GM19372 (cell line): Measurements from ENCODE around the gene PSORS1C2.
"Not testable (repeated sequence)": the region's sequence is repeated elsewhere in the genome, so short reads cannot be mapped to it uniquely, and the experiment has no call there.

Experiments
- ATAC-seq: cut with Tn5 transposase; IDR thresholded peaks from one replicate; pipeline ENCODE4 v1.9.1; 2021; ENCODE audit warnings: mild to moderate bottlenecking, low read depth, moderate library complexity; ENCODE audit not compliant: unreplicated experiment

The PSORS1C2 gene

DNA sequence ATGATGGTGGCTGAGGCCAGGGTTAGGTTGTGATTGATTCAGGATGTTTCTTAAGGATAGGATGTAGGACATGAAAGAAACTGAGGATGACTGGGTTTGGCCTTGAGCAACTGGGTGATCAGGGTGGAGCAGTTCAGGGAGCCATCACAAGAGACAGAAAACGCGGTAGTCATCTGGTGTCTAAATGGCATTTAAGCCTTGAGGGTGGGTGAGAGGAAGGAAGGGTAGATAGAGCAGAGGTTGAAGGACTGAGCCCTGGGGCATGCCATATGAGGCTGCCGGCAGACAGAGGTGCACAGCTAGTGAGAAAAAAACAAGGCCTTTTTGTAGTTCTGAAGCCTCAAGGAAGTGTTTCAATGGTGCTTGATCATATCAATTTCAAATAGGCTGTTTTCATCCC is 29.7 kb upstream of the PSORS1C2 start:
- no peak for ATAC-seq

DNA sequence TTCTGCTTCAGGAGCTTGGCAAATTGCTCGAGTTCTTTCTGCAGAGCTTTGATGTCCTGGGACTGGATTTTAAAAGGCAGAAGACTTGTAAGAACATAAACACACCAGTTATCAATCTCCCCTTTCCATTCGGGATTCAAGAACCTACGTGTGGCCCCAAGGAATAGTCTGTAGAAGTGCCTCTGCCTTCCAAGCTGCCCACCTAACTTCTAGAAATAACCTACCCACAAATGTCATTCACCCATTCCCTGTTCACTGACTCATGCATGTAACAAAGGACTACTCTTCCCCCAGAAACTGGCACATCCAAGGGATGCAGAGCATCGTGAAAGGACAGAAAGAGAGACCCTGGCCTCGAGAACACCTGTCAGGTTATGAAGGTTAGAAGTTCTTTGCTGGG is 27.1 kb upstream of the PSORS1C2 start:
- no peak for ATAC-seq

DNA sequence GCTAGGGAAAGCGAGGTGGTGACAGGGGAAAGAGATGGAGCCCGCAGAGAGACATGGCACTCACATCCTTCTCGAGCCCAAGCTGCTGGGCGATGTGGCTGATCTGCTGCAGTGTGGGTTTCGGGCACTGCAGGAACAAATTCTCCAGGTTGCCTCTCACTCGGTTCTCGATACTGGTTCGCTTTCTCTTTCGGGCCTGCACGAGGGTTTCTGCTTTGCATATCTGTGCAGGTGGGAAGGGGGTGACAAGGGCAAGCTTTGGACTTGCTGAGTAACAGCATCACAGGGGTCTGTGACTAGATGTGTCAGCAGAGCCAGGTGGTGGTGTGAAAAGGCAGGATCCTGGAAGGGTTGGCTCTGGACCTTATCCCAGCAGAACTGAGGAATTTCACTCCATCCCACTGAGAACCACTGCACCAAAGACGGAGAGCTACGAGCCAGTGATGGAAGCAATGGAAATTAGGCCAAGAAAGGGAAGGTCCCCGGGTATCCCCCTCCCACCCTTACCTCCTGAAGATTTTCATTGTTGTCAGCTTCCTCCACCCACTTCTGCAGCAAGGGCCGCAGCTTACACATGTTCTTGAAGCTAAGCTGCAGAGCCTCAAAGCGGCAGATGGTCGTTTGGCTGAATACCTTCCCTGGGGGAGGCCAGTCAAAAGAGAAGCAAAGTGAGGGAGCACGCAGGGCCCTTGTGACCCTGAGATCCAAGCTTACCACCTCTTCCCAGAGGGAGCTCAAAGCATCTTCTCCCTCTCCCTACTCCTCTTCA is 26.4 kb upstream of the PSORS1C2 start:
- ATAC-seq, result peak; percentile 68

DNA sequence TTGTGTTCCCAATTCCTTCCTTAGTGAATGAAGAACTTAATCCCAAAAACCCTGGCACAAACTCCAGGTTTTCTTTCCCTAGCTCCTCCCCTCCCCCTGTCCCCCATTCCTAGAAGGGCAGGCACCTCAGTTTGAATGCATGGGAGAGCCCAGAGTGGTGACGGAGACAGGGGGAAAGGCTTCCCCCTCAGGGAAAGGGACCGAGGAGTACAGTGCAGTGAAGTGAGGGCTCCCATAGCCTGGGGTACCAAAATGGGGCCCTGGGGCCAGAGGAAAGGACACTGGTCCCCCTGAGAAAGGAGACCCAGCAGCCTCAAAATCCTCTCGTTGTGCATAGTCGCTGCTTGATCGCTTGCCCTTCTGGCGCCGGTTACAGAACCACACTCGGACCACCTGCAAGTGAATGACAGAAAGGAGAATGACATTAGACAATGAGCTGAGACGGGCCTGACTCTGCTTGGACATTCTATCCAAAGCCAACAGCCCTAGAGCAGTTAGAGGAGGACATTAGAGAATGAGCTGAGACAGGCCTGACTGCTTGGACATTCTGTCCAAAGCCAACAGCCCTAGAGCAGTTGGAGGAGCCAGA is 25.7 kb upstream of the PSORS1C2 start:
- not testable (repeated sequence) for ATAC-seq

DNA sequence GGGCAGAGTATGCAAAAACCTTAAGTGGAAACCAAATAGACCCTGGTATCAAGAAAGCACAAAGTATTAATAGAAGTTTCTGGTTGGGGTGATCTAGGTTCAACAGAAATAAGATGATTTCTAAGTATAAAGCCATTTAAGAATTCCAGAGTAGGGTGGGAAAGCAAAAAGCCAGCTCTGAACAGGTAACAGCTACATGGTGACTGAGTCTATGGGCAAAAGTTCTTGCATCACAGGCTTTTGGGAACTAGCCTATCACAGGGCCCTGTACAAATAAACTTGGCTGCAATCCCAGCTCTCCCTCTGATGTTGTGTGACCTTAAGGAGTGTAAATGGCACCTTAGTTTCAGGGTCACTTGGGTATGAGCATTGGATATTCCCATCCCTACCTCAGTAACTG is 25.1 kb upstream of the PSORS1C2 start:
- ATAC-seq, result no peak

DNA sequence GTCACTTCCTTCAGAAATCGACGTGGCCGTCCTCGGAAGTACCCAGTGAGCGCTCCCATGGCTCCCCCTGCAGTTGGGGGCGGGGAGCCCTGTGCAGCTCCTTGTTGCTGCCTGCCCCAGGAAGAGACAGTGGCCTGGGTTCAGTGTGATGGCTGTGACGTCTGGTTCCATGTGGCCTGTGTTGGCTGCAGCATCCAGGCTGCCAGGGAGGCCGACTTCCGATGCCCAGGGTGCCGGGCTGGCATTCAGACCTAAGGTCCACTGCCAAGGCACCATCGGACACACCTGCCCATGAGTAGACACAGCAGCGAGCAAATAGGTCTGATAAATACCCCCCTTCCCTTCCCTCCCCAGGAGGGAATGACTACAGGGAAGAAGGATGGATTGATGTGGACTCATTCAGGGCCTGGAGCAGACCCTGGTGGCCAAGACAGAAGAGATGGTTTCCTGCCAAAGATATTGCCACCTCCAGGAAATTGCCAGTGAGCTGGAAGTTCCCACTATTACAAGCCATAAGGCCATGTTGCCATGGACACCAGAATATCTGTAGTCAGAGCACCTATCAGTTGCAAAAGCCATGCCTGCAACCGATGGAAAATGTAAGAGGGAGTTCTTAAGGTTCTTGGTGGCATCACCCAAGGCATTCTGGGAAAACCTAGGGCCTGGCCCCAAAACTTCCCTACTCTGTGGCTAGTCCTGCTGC is 23.7 kb upstream of the PSORS1C2 start:
- no peak for ATAC-seq

DNA sequence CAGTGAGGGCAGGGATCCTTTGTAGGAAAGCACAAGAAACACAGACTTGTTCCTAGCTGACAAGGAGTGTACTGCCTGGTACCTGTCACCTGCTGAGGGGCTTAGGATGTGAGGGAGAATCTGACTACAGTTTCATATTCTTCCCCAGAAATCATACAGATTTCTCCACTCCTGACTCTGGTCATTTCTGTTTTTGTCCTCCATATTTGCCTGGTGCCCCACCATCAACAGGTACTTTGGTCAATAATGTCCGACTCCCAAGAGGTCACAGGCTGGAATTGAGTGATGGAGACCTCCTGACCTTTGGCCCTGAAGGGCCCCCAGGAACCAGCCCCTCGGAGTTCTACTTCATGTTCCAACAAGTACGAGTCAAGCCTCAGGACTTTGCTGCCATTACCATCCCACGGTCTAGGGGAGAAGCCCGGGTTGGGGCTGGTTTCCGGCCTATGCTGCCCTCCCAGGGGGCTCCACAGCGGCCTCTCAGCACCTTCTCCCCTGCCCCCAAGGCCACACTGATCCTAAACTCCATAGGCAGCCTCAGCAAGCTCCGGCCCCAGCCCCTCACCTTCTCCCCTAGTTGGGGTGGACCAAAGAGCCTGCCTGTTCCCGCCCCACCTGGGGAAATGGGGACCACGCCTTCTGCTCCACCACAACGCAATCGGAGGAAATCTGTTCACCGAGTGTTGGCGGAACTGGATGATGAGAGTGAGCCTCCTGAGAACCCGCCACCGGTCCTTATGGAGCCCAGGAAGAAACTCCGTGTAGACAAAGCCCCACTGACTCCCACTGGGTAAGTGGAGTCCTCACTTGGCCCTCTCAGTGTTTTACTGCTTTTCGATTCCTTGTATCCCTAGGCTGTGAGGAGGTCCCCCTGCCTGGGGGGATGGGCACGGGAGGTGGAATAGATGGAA is 22.6 kb upstream of the PSORS1C2 start:
- no peak for ATAC-seq

DNA sequence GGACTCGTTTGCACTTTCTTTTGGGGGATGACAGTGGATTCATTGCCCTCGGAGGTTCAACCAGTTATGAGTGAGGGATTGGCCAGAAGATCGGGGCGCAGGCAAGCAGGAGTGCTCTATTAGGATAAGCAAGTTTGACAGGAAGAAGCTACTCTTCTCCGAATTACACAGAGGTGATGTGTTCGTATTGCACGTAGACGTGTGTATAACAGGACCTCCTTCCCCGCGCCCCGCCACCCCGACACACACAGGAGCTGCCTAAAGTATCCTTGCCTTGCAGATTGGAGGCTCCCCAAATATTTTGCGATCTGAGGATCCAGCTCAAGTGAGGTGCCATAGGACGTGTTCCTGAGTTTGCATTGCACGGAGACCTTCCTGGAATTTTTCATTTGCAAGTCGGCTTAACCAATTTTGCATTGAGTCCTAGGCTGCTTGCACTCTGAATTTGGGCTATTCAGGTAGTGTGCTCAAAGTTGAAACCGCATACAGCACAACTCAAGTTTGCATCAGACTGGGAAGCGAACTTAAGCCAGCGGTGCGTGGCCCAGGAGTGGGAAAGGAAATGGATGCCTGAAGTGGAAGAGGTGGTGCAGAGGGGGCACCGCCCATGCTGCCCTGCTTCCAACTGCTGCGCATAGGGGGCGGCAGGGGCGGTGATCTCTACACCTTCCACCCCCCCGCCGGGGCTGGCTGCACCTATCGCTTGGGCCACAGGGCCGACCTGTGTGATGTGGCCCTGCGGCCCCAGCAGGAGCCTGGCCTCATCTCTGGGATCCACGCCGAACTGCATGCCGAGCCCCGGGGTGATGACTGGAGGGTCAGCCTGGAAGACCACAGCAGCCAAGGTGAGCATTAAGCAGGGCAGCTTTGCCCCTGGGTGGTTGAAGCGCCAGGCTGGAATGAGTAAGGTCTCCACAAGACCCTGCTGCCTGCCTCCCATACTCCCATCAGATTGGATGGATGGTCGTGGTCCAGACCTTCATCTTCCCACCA is 20.3 kb upstream of the PSORS1C2 start:
- ATAC-seq, result no peak

DNA sequence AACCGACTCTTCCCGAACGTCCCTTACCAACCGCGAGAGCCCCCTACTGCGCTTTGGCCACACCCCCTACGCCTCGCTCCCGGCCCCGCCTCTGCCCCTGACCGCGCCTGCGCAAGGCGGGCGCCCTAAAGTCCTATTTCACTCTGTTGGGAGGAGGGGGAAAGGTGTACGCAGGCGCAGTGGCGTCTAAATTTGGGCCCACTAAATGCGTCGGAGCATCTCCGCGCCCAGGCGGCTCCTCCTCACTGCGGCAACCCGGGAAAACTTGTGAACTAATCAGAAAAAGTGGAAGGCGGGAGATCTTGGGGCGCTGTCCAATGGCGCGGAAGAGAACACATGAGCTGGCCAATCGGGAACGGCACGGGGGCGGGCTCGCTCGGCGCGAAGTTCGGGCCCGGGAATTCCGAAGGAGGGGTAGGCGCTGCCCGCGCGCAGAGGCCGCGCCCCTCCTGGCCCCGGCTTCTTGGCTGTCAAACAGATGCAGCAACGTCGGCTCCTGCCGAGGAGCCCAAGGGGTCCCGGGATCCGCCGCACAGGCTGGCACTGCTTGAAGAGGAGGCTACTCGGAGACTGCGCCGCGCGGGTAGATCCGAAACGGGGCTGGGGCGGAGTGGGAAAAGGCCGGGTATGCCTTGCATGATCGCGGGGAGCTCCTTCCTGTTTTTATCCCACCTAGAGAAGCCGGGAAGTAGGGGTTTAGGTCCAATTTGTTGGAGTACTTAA is 19.4 kb upstream of the PSORS1C2 start, which contains the start of gene TCF19:
Gene TCF19, plus strand, starts transcription at position 450 of the 723 bp plus-strand sequence. CDS start 881 bp downstream, outside the sequence.
- peak; percentile 93 for ATAC-seq

DNA sequence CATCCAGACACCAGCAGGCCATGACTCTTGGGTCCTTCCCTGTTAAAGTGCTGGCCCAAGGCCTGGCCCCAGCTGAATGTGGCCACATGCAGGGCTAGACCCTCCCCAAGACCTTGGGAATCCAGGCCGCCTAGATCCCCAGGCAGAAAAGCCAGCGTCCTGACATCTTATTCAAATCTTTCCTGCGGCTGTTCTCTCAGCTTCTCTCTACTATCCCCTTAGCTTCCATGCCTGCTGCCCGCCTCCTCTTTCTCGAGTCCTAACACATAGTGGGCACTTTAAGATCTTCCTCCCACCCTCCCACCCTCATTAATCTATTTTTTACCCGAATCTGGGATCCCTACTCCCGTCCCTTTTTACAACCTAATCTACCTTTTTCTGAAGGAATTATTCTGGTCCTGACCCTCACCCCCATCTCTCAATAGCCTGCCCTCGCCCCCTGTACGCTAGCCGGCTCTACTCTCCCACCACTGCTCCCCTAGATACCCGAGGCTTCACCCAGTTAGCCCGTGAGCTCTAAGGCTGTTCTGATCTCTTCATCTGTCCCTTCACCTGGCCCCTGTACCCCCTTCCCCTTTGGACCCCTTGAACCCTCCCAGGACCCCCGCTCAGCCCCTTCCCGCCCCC is 18.8 kb upstream of the PSORS1C2 start, which contains the start of gene CCHCR1:
Gene CCHCR1, minus strand, starts transcription at position 290 of the 627 bp plus-strand sequence. Its CDS starts 202 bp downstream, at position 88.
- ATAC-seq, result no peak

DNA sequence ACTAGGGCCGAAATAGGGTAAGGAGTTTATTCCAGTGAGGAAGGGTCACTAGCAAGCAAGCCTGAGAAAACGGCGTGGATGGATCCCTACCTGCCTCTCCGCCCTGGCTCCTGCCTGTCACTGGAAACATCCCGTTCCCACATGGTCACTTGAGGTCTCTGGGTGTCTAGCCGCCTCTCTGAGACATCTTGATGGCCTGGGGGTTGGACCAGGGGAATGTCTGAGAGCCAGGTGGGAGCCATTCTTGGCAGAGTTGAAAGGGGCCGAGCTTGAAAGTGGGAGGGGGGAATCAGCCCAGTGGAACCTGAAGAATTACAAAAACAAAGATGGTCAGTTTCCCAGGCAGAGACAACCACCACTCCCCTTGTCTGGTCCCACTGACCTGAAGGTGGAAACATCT is 17.8 kb upstream of the PSORS1C2 start:
- ATAC-seq, result no peak

DNA sequence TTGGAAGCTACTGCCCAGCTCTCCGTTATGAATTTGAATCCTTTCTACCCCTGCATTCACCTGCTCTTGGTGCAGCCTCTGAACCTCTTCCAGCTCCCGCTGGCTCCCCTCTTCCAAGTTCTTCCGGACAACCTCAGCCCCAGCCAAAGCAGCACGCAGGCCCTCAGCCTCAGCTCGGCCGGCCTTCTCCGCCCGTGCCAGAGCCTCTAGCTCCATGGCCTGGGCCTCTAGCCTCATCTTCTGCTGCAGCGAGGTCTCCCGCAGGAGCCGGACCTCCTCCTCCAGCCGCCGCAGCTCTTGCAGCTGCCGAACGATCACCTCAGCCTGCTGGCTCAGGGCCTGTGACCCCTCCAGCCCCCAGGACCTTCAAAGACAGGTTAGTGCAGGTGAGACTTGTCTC is 15.6 kb upstream of the PSORS1C2 start:
- ATAC-seq, result no peak

DNA sequence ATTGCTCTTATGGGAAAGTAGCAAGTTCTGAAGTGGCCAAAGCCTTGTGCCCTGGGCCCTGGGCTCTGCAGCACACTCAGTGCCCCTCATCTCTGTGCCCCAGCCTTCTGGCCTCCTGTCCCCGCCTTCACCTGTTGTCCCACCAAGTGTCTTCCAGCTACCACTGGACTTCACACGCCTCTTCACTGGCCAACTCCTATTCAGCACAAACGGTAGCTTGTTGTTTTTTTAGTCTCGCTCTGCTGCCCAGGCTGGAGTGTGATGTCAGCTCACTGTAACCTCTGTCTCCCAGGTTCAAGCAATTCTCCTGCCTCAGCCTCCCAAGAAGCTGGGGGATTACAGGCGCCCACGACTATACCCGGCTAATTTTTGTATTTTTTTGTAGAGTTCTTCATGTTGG is 13.9 kb upstream of the PSORS1C2 start:
- no peak for ATAC-seq

DNA sequence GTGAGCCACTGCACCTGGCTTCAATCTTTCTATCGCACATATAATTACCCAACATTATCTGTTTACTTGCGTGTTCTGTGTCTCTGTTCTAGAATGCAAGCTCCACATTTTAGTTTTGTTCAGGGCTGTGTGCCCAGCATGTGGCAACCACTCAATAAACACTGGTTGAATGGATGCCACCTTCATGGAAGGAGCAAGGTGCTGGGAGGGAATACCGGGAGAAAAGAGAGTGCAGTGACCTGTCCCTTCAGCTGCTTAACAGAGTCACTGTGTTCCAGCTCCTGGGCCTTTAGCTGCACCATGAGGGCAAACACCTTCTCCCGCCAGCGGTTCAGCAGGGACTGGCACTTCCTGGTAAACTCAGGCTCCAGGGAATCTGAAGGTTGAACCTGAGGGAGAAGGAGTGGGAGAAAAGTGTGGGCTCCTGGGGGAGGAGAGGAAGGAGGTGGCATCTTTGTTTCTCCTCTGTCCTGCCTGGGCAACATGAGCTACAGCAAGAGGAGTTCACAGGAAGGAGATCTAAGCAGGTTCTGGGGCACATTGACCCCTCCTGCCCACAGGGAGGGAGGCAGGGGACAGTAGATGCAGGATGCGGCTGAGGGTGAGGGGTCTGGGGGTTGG is 11.1 kb upstream of the PSORS1C2 start:
- no peak for ATAC-seq

DNA sequence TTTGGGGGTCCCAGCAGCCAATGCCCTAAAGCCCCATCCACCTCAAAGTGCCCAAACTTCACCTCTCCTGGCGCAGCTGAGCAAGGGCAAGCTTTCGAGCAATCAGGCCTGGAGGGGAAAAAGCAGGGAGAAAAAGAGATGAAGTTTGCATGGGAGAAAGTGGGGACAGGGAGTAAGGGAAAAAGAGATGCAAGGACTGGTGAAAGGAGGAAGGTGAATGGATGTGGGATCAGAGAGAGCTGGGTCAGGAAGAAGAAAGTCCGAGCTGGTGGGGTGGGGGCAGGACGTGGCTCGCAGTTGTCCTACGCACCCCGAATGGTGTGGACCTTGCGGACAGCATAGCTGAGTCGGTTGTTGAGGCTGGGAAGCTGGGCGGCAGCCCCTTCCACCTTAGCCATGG is 6.5 kb upstream of the PSORS1C2 start:
- no peak for ATAC-seq

DNA sequence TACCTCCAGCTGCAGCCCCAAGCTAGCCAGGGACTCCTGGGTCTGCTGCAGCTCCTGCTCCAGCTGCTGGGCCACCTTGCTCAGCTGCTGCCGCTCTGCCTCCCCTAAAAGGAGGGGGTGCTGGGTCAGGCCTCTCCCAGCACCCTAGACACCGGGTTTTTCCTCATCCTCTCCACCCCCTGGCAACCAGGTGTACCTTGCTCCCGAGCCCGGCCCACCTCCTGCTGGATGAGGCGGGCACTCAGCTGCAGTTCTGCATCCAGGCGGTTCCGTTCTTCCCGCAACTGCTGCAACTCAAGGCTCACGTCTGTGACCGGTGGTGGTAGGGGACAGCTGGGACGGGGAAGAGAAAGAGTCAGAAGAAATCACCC is 6.1 kb upstream of the PSORS1C2 start:
- no peak for ATAC-seq

DNA sequence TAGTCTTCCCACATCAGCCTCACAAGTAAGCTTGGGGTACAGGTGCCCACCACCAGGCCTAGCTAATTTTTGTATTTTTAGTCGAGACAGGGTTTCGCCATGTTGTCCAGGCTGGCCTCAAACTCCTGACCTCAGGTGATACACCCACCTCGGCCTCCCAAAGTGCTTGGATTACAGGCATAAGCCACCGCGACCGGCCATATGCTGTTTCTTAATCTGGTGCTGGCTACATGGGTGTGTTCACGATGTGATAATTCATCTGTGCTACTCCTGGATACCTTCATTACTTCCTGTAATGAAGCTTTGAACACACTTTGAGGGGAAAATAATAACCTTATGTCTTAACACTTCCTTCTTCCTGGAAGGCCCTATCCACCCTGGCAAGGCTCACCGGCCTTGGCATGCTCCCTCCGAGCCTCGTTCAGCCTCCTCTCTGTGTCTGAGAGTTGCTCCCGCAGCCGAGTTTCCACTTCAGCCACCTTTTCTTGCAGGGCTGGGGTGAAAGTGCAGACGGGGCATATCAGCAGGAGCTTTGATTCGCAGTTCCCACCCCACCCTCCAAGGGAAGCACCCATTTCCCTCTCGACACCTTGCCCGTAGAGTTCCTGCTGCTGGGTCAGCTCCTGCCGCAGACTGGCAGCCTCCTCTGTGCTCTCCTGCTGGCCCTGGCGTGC is 5.6 kb upstream of the PSORS1C2 start:
- no peak for ATAC-seq
